GM23338 (cell line): Measurements from ENCODE around the gene WEE2. TPM values are rescaled to one million over a fixed set of nuclear protein-coding genes. Genes with fewer than 3 reads are reported as not detected.

Experiments
- ATAC-seq: fragments of 200-7000 bp; cut with Tn5 transposase; 3 replicates; pipeline ENCODE4 v1.9.1; 2020
- DNase-seq: peaks from one replicate; pipeline ENCODE4 v3.0.0-alpha.2; 2015; ENCODE audit warnings: low spot score
- H2AFZ ChIP-seq: fragments of 200-600 bp; sonication (generic); 2 replicates; pipeline ENCODE4 v1.8.0; 2016; ENCODE audit warnings: antibody characterized with exemption, mild to moderate bottlenecking, moderate library complexity
- H3F3A ChIP-seq: fragments of 200-600 bp; sonication (generic); replicated peaks from 2 replicates; pipeline ENCODE4 v1.8.0; 2017; ENCODE audit warnings: antibody characterized with exemption, mixed run types, low read depth
- H3K27ac ChIP-seq: fragments of 200-600 bp; sonication (generic); 2 replicates; pipeline ENCODE4 v1.6.1; 2016; ENCODE audit warnings: low read depth
- H3K27me3 ChIP-seq: fragments of 200-600 bp; sonication (generic); 2 replicates; pipeline ENCODE4 v1.8.0; 2016; ENCODE audit warnings: mild to moderate bottlenecking, mixed run types, moderate library complexity; ENCODE audit not compliant: insufficient read depth
- H3K36me3 ChIP-seq: fragments of 200-600 bp; sonication (generic); 2 replicates; pipeline ENCODE4 v1.8.0; 2016; ENCODE audit warnings: mild to moderate bottlenecking; ENCODE audit not compliant: insufficient read depth
- H3K4me1 ChIP-seq: fragments of 200-600 bp; sonication (generic); 2 replicates; pipeline ENCODE4 v1.8.0; 2016; ENCODE audit warnings: mild to moderate bottlenecking, moderate library complexity; ENCODE audit not compliant: insufficient read depth
- H3K4me2 ChIP-seq: fragments of 200-600 bp; sonication (generic); 2 replicates; pipeline ENCODE4 v1.7.1; 2017; ENCODE audit warnings: mixed run types
- H3K4me3 ChIP-seq: fragments of 200-600 bp; sonication (generic); 2 replicates; pipeline ENCODE4 v1.6.1; 2016; ENCODE audit warnings: mixed run types
- H3K79me2 ChIP-seq: fragments of 200-600 bp; sonication (generic); replicated peaks from 2 replicates; pipeline ENCODE4 v1.8.0; 2017; ENCODE audit warnings: mild to moderate bottlenecking; ENCODE audit not compliant: insufficient read depth
- H3K9me2 ChIP-seq: fragments of 200-600 bp; sonication (generic); 2 replicates; pipeline ENCODE4 v1.8.0; 2017; ENCODE audit not compliant: insufficient read depth
- H4K20me1 ChIP-seq: fragments of 200-600 bp; sonication (generic); replicated peaks from 2 replicates; pipeline ENCODE4 v1.8.0; 2017; ENCODE audit warnings: mild to moderate bottlenecking; ENCODE audit not compliant: insufficient read depth
- H3K27ac Mint-ChIP-seq: 2 replicates; pipeline ENCODE4 v1.8.0; 2020; ENCODE audit warnings: inconsistent platforms, mild to moderate bottlenecking, moderate library complexity, mixed read lengths
- H3K27me3 Mint-ChIP-seq: 3 replicates; pipeline ENCODE4 v1.8.0; 2022; ENCODE audit warnings: low read depth, mild to moderate bottlenecking, moderate library complexity, mixed read lengths, inconsistent platforms; ENCODE audit not compliant: insufficient read depth, poor library complexity
- H3K36me3 Mint-ChIP-seq: 3 replicates; pipeline ENCODE4 v1.8.0; 2021; ENCODE audit warnings: low read depth, mild to moderate bottlenecking, inconsistent platforms, moderate library complexity, mixed read lengths
- H3K4me1 Mint-ChIP-seq: 3 replicates; pipeline ENCODE4 v1.8.0; 2020; ENCODE audit warnings: mild to moderate bottlenecking, inconsistent platforms, mixed read lengths
- H3K4me3 Mint-ChIP-seq: 3 replicates; pipeline ENCODE4 v1.8.0; 2021; ENCODE audit warnings: moderate library complexity, mild to moderate bottlenecking, inconsistent platforms, mixed read lengths
- H3K9me3 Mint-ChIP-seq: 3 replicates; pipeline ENCODE4 v1.8.0; 2020; ENCODE audit warnings: moderate library complexity, mild to moderate bottlenecking, inconsistent platforms, mixed read lengths
- CREB1 ChIP-seq: fragments of 250-450 bp; sonication (Bioruptor Pico); IDR thresholded peaks from 2 replicates; pipeline ENCODE4 v1.5.0; 2020; ENCODE audit warnings: low read depth, mild to moderate bottlenecking, moderate library complexity
- EZH2 ChIP-seq: fragments of 200-600 bp; sonication (generic); IDR thresholded peaks from one replicate; pipeline ENCODE4 v1.8.0; 2017; ENCODE audit warnings: antibody characterized with exemption, mild to moderate bottlenecking, low read depth; ENCODE audit not compliant: unreplicated experiment
- EZH2phosphoT487 ChIP-seq: fragments of 200-600 bp; sonication (generic); IDR thresholded peaks from one replicate; pipeline ENCODE4 v1.8.1; 2018; ENCODE audit warnings: antibody characterized with exemption; ENCODE audit not compliant: unreplicated experiment
- NANOG ChIP-seq: IDR thresholded peaks from 2 replicates; pipeline ENCODE4 v1.6.1; 2016; ENCODE audit warnings: antibody characterized with exemption, borderline replicate concordance
- POLR2AphosphoS5 ChIP-seq: IDR thresholded peaks from 2 replicates; pipeline ENCODE4 v1.6.1; 2016; ENCODE audit warnings: antibody characterized with exemption, low read depth
- ZNF331 ChIP-seq: fragments of 250-450 bp; sonication (Bioruptor Pico); IDR thresholded peaks from 2 replicates; pipeline ENCODE4 v1.5.0; 2020; ENCODE audit warnings: low read depth, mild to moderate bottlenecking, moderate library complexity
- polyA plus RNA-seq: library from polyadenylated mRNA; unstranded; fragments of >200 nt; fragmentation: Nextera tagmentation; extraction: Ambion mirVana; gene quantifications from 2 replicates; pipeline ENCODE4 v1.2.1, GENCODE V29; 2016
- small RNA-seq: library from RNA; depleted of rRNA; stranded (forward); fragments of <200 nt; gene quantifications from one replicate; pipeline ENCODE3, GENCODE V24; 2014; ENCODE audit warnings: low replicate concordance
- total RNA-seq: library from RNA; depleted of rRNA; stranded (reverse); fragments of >200 nt; shearing (Covaris generic); gene quantifications from 2 replicates; pipeline ENCODE4 v1.2.3, GENCODE V29; 2014; rRNA removed
- TF ChIP-seq, protein P1 (sequence below): IDR thresholded peaks from one replicate; pipeline ENCODE4 v1.6.1; 2018; ENCODE audit warnings: antibody characterized with exemption; ENCODE audit not compliant: unreplicated experiment
- TF ChIP-seq, protein P2 (sequence below), 2 experiments: fragments of 200-600 bp in 1 of 2; sonication (generic) in 1 of 2; conservative IDR thresholded peaks; 2 replicates each; pipeline versions ENCODE4 v1.5.1 to v1.6.1; 2016 to 2017; ENCODE audit warnings: antibody characterized with exemption in 2 of 2, low read depth in 2 of 2, mild to moderate bottlenecking in 2 of 2, moderate library complexity in 1 of 2

Gene WEE2
- total and polyA plus RNA-seq, 2 experiments from 2014 or later = not detected

DNA sequence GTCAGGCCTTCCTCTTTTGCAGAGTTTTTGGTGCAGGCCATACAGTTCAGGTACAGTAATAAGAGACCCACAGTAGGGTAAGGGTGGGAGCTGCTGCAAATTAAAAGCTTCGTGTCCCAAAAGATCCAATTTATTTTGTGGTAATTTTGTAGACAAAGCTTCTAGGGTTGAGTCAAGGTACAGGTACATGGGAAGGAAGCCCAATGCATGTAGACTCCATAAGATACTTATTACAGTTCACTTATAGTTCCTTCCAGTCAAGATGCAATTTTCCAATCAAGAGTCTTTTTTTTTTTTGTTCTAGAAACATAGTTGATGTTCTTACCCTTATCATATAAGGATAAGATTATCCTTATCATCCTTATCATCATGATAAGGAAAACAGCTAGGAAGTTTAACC, 68.2 kb downstream of the WEE2 start, which contains the start of gene TAS2R4:
TSS of gene TAS2R4 (plus strand) at position 301 of the 400 bp plus-strand sequence. CDS start 1,815 bp downstream, outside the sequence.
- Histone ChIP-seq H3K36me3 (peaks cover 18% of the 10 kb centered on the region), H3F3A (no peaks in the 10 kb centered on the region), H3K4me2 (no peak within 1 kb of the TSS), H3K27ac (no peak within 1 kb of the TSS), H2AFZ (no peak within 1 kb of the TSS), H3K4me1 (no peaks in the 10 kb centered on the region), H3K9me2 (0 out of 2 replicates have a peak, but pooled peaks cover 6% of the 10 kb centered on the region), H3K79me2 (peaks cover 9% of the 10 kb centered on the region), H3K4me3 (no peak within 1 kb of the TSS), H3K27me3 (no peaks in the 10 kb centered on the region), H4K20me1 (0 out of 2 replicates have a peak, but pooled peaks cover 7% of the 10 kb centered on the region)
- ATAC-seq (no peak), DNase-seq (no peak)
- Mint-ChIP-seq H3K27me3 (no peaks in the 10 kb centered on the region), H3K27ac (no peak within 1 kb of the TSS), H3K36me3 (peaks cover 75% of the 10 kb centered on the region), H3K9me3 (peaks cover 45% of the 10 kb centered on the region), H3K4me3 (no peak within 1 kb of the TSS), H3K4me1 (no peaks in the 10 kb centered on the region)
- TF ChIP-seq EZH2 (no peak), POLR2AphosphoS5 (no peak), EZH2phosphoT487 (no peak), CREB1 (CRISPR knock-in tag) (no peak), ZNF331 (CRISPR knock-in tag) (no peak), NANOG (no peak)
- TF ChIP-seq, protein P1, sequence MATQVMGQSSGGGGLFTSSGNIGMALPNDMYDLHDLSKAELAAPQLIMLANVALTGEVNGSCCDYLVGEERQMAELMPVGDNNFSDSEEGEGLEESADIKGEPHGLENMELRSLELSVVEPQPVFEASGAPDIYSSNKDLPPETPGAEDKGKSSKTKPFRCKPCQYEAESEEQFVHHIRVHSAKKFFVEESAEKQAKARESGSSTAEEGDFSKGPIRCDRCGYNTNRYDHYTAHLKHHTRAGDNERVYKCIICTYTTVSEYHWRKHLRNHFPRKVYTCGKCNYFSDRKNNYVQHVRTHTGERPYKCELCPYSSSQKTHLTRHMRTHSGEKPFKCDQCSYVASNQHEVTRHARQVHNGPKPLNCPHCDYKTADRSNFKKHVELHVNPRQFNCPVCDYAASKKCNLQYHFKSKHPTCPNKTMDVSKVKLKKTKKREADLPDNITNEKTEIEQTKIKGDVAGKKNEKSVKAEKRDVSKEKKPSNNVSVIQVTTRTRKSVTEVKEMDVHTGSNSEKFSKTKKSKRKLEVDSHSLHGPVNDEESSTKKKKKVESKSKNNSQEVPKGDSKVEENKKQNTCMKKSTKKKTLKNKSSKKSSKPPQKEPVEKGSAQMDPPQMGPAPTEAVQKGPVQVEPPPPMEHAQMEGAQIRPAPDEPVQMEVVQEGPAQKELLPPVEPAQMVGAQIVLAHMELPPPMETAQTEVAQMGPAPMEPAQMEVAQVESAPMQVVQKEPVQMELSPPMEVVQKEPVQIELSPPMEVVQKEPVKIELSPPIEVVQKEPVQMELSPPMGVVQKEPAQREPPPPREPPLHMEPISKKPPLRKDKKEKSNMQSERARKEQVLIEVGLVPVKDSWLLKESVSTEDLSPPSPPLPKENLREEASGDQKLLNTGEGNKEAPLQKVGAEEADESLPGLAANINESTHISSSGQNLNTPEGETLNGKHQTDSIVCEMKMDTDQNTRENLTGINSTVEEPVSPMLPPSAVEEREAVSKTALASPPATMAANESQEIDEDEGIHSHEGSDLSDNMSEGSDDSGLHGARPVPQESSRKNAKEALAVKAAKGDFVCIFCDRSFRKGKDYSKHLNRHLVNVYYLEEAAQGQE = no peak
- TF ChIP-seq, protein P2, sequence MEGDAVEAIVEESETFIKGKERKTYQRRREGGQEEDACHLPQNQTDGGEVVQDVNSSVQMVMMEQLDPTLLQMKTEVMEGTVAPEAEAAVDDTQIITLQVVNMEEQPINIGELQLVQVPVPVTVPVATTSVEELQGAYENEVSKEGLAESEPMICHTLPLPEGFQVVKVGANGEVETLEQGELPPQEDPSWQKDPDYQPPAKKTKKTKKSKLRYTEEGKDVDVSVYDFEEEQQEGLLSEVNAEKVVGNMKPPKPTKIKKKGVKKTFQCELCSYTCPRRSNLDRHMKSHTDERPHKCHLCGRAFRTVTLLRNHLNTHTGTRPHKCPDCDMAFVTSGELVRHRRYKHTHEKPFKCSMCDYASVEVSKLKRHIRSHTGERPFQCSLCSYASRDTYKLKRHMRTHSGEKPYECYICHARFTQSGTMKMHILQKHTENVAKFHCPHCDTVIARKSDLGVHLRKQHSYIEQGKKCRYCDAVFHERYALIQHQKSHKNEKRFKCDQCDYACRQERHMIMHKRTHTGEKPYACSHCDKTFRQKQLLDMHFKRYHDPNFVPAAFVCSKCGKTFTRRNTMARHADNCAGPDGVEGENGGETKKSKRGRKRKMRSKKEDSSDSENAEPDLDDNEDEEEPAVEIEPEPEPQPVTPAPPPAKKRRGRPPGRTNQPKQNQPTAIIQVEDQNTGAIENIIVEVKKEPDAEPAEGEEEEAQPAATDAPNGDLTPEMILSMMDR (conservative IDR thresholded peaks at IDR 0.05; ENCODE audit: low read depth in 2 of 2) = no peak

Small RNA genes lying within 50 kb of the gene (small RNA-seq; reads per million reads assigned to genes)
- not detected for gene RNU1-82P

Other genes with a start within 250 kb of the WEE2 start
- gene AGK, start 156.9 kb upstream of the WEE2 start, total RNA-seq = 36.6 and 37.9 TPM in 2 replicates
- 19.1 and 21.9 TPM in 2 replicates for gene AGK, start 156.9 kb upstream of the WEE2 start, polyA plus RNA-seq
- 23.9 and 29.5 TPM in 2 replicates for gene DENND11, start 6.2 kb upstream of the WEE2 start, total RNA-seq
- 4.9 and 5.1 TPM in 2 replicates for gene DENND11, start 6.2 kb upstream of the WEE2 start, polyA plus RNA-seq
- gene SSBP1, start 30.0 kb downstream of the WEE2 start, total RNA-seq = 283 and 350 TPM in 2 replicates
- 972 and 1,006 TPM in 2 replicates for gene SSBP1, start 30.0 kb downstream of the WEE2 start, polyA plus RNA-seq
- gene TAS2R3, start 55.7 kb downstream of the WEE2 start, total RNA-seq = 3.9 and 6.9 TPM in 2 replicates
- gene TAS2R3, start 55.7 kb downstream of the WEE2 start, polyA plus RNA-seq = not detected in 2 replicates
- gene TAS2R4, start 68.3 kb downstream of the WEE2 start, total RNA-seq = 3.3 and 4.2 TPM in 2 replicates
- gene TAS2R4, start 68.3 kb downstream of the WEE2 start, polyA plus RNA-seq = 0.77 and 1.2 TPM in 2 replicates
- 5.1 and 5.8 TPM in 2 replicates for gene TAS2R5, start 81.9 kb downstream of the WEE2 start, total RNA-seq
- gene TAS2R5, start 81.9 kb downstream of the WEE2 start, polyA plus RNA-seq = 0.82 and 0.89 TPM in 2 replicates
- not detected in 2 replicates for gene PRSS37, start 133.1 kb downstream of the WEE2 start, total RNA-seq
- 0.23 and 0.58 TPM in 2 replicates for gene PRSS37, start 133.1 kb downstream of the WEE2 start, polyA plus RNA-seq
- 1.6 TPM in 1 of 2 replicates, not detected in the other for gene OR9A4, start 208.0 kb downstream of the WEE2 start, total RNA-seq
- 0.14 TPM in 1 of 2 replicates, not detected in the other for gene OR9A4, start 208.0 kb downstream of the WEE2 start, polyA plus RNA-seq
- not detected in 2 replicates for gene CLEC5A, start 238.6 kb downstream of the WEE2 start, total RNA-seq
- not detected in 2 replicates for gene CLEC5A, start 238.6 kb downstream of the WEE2 start, polyA plus RNA-seq